Naive B cell (primary cell): Measurements from ENCODE around the gene ZNF296. TPM values are rescaled to one million over a fixed set of nuclear protein-coding genes. Genes with fewer than 3 reads are reported as not detected.

Experiments used
- ATAC-seq, 2 donors: fragments of 150-1000 bp; cut with Tn5 transposase; 2 replicates each; pipeline ENCODE4 v1.10.0; 2021; ENCODE audit warnings: low read depth in 2 of 2, mild to moderate bottlenecking in 2 of 2, moderate library complexity in 2 of 2
- DNase-seq: peaks from one replicate; pipeline ENCODE4 v3.0.0; 2022
- H3K27ac Mint-ChIP-seq, 6 donors: one replicate each; pipeline ENCODE4 v1.8.0; 2020 to 2022; ENCODE audit warnings: mild to moderate bottlenecking in 6 of 6, mixed read lengths in 6 of 6, moderate library complexity in 5 of 6, inconsistent platforms in 2 of 6
- H3K27me3 Mint-ChIP-seq, 3 donors: one replicate each; pipeline ENCODE4 v1.8.0; 2021 to 2022; ENCODE audit warnings: mixed read lengths in 3 of 3, mild to moderate bottlenecking in 1 of 3
- H3K36me3 Mint-ChIP-seq, 2 donors: one replicate each; pipeline ENCODE4 v1.8.0; 2020 to 2022; ENCODE audit warnings: mixed read lengths in 2 of 2, inconsistent platforms in 1 of 2, mild to moderate bottlenecking in 1 of 2
- H3K4me1 Mint-ChIP-seq, 3 donors: one replicate each; pipeline ENCODE4 v1.8.0; 2020 to 2022; ENCODE audit warnings: mixed read lengths in 3 of 3, inconsistent platforms in 1 of 3, mild to moderate bottlenecking in 1 of 3, moderate library complexity in 1 of 3
- H3K4me3 Mint-ChIP-seq, 8 donors: one replicate each; pipeline ENCODE4 v1.8.0; 2020 to 2022; ENCODE audit warnings: mild to moderate bottlenecking in 8 of 8, mixed read lengths in 8 of 8, moderate library complexity in 8 of 8, inconsistent platforms in 2 of 8
- H3K9me3 Mint-ChIP-seq, 7 donors: one replicate each; pipeline ENCODE4 v1.8.0; 2020 to 2022; ENCODE audit warnings: mixed read lengths in 7 of 7, mild to moderate bottlenecking in 5 of 7, inconsistent platforms in 2 of 7, moderate library complexity in 1 of 7
- polyA plus RNA-seq, 6 donors: library from polyadenylated mRNA; unstranded; fragments of 300-500 nt; fragmentation: Illumina TruSeq; gene quantifications; one replicate each; pipeline ENCODE4 v1.2.3, GENCODE V29; 2021; ENCODE audit warnings: low read depth in 6 of 6

Gene ZNF296
- polyA plus RNA-seq, 6 donors from 2014 or later = 7.2 to 35.9 (median 13.7) TPM

DNA sequence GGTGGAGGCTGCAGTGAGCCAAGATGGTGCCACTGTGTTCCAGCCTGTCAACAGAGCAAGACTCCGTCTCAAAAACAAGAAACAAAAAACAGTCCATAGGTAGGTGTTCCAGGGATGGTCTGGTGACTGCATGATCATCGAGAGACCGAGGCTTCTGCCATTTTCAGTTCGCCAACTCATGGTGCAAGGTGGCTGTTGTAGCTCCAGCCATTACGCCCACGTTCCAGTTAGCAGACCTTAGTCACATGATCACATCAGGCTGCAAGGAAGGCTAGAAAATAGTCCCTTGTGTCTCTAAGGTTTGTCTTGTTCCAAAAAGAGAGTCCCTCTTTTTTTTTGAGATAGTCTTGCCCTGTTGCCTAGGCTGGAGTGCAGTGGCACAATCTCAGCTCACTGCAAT, 40.5 kb downstream of the ZNF296 start:
- ATAC-seq (no peak), DNase-seq (no peak)
- no peaks in the 10 kb centered on the region for H3K27me3 Mint-ChIP-seq
- H3K4me3 Mint-ChIP-seq = peak overlapping the region in 2 of 8 donors; percentile 25 to 41
- H3K9me3 Mint-ChIP-seq = peaks cover 0 to 4% (median 0%) of the 10 kb centered on the region in 7 donors
- H3K4me1 Mint-ChIP-seq = peaks cover 21 to 24% (median 23%) of the 10 kb centered on the region in 3 donors
- peaks cover 12 to 27% of the 10 kb centered on the region in 2 donors for H3K36me3 Mint-ChIP-seq
- peak overlapping the region in 1 of 6 donors; percentile 16 for H3K27ac Mint-ChIP-seq

- Mint-ChIP-seq H3K4me1 (peaks cover 2 to 5% (median 4%) of the 10 kb centered on the region in 3 donors), H3K27me3 (no peaks in the 10 kb centered on the region), H3K27ac (no peak overlapping the region), H3K4me3 (peak overlapping the region in 1 of 8 donors; percentile 42), H3K36me3 (peaks cover 10 to 13% of the 10 kb centered on the region in 2 donors), H3K9me3 (peaks cover 0 to 4% (median 0%) of the 10 kb centered on the region in 7 donors)
- no peak for DNase-seq
- no peak for ATAC-seq
Observed at GRCh38 chr19:45032421-45032820, 43.9 kb downstream of the ZNF296 start.

DNA sequence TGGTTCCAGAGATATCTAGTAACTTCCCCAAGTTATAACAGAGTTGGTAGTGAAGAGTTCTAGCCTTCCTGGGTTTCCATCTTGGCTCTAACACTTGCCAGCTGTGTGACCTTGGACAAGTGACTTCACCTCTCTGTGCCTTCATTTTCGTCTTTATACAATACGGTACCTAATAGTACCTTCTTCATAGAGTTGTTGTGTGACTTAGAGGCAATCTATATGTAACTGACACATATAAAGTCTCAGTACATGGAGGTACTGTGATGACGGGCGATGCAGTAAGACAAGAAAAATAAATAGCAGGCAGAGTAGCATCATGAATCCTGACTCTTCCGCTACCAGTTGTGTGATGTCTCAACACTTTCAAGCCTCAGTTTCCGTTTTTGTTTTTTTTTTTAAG, 45.5 kb downstream of the ZNF296 start:
- Mint-ChIP-seq H3K4me3 (no peak overlapping the region), H3K27me3 (no peaks in the 10 kb centered on the region), H3K27ac (no peak overlapping the region), H3K4me1 (peaks cover 5 to 7% (median 6%) of the 10 kb centered on the region in 3 donors), H3K36me3 (peaks cover 10 to 13% of the 10 kb centered on the region in 2 donors), H3K9me3 (peaks cover 0 to 4% (median 0%) of the 10 kb centered on the region in 7 donors)
- ATAC-seq (no peak), DNase-seq (no peak)

GRCh38 chr19:45027371-45027770, 48.9 kb downstream of the ZNF296 start:
- Mint-ChIP-seq H3K27me3 (no peaks in the 10 kb centered on the region), H3K9me3 (no peaks in the 10 kb centered on the region), H3K27ac (peak overlapping the region in 3 of 6 donors; percentile 38 to 76 (median 50)), H3K36me3 (peaks cover 0 to 8% of the 10 kb centered on the region in 2 donors), H3K4me3 (peak overlapping the region in 1 of 8 donors; percentile 18), H3K4me1 (peaks cover 4 to 7% (median 5%) of the 10 kb centered on the region in 3 donors)
- ATAC-seq = no peak
- no peak for DNase-seq

DNA sequence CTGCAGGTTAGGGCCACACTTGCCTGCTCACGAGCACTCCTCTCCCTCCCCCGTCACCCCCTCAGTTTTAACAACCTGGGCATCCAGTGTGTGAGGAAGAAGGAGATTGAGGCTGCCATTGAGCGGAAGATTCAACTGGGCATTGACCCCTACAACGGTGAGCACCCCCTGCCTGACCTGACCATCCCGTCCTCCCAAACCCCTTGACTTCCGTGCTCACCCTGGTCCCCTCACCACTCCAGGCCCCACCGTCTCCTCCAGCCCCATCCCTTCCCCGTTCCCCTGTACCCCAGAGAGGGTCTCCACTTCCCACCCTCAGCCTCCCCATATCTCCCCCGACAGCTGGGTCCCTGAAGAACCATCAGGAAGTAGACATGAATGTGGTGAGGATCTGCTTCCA, 51.0 kb downstream of the ZNF296 start:
- no peaks in the 10 kb centered on the region for H3K9me3 Mint-ChIP-seq
- H3K36me3 Mint-ChIP-seq = no peaks in the 10 kb centered on the region
- H3K27me3 Mint-ChIP-seq = no peaks in the 10 kb centered on the region
- DNase-seq = no peak
- H3K4me1 Mint-ChIP-seq = peaks cover 4 to 7% (median 5%) of the 10 kb centered on the region in 3 donors
- H3K4me3 Mint-ChIP-seq = no peak overlapping the region
- peak overlapping the region in 2 of 6 donors; percentile 15 to 23 for H3K27ac Mint-ChIP-seq
- ATAC-seq = no peak

- Mint-ChIP-seq H3K36me3 (peaks cover 0 to 10% of the 10 kb centered on the region in 2 donors), H3K4me3 (peak overlapping the region in 3 of 8 donors; percentile 12 to 35 (median 18)), H3K27me3 (no peaks in the 10 kb centered on the region), H3K4me1 (peaks cover 5 to 10% (median 8%) of the 10 kb centered on the region in 3 donors), H3K9me3 (no peaks in the 10 kb centered on the region), H3K27ac (no peak overlapping the region)
- no peak for ATAC-seq
- DNase-seq = no peak
Observed at GRCh38 chr19:45023048-45023447, 53.2 kb downstream of the ZNF296 start.

DNA sequence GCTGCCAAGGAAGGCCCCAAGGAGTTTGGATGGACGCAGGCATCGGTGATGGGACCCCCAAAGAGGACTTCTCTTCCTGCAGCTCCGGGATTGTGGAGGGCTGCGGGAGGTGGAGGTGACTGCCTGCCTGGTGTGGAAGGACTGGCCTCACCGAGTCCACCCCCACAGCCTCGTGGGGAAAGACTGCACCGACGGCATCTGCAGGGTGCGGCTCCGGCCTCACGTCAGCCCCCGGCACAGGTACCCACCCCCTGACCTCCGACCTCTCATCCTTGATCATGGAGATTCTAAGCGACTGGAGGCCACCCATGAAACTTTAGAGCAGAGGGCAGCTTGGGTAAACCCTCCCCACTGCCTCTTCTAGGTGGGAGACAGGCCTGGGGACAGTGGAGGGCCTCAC, 54.3 kb downstream of the ZNF296 start:
- Mint-ChIP-seq H3K27ac (peak overlapping the region in 1 of 6 donors; percentile 21), H3K9me3 (no peaks in the 10 kb centered on the region), H3K4me3 (peak overlapping the region in 1 of 8 donors; percentile 53), H3K27me3 (no peaks in the 10 kb centered on the region), H3K4me1 (peaks cover 2 to 13% (median 4%) of the 10 kb centered on the region in 3 donors), H3K36me3 (peaks cover 0 to 10% of the 10 kb centered on the region in 2 donors)
- DNase-seq (no peak), ATAC-seq (peak in 1 of 2 donors; percentile 7)

Other genes starting within 250 kb of the ZNF296 start
- gene NECTIN2, start 230.2 kb downstream of the ZNF296 start, polyA plus RNA-seq = not detected
- 10 to 100 TPM; 21.3 to 36.2 (median 25.8) TPM for gene TOMM40, start 185.2 kb downstream of the ZNF296 start, polyA plus RNA-seq
- not detected for gene APOE, start 170.7 kb downstream of the ZNF296 start, polyA plus RNA-seq
- gene APOC1, start 161.9 kb downstream of the ZNF296 start, polyA plus RNA-seq = not detected
- not detected for gene APOC4, start 134.2 kb downstream of the ZNF296 start, polyA plus RNA-seq
- not detected for gene APOC2, start 130.4 kb downstream of the ZNF296 start, polyA plus RNA-seq
- 10 to 100 TPM; 17.5 to 27.2 (median 20.1) TPM for gene CLPTM1, start 121.1 kb downstream of the ZNF296 start, polyA plus RNA-seq
- 10 to 100 TPM; 29.8 to 72.6 (median 64.7) TPM for gene RELB, start 75.0 kb downstream of the ZNF296 start, polyA plus RNA-seq
- gene CLASRP, start 37.4 kb downstream of the ZNF296 start, polyA plus RNA-seq = 10 to 100 TPM in 2 of 6 donors, 1 to 10 TPM in 4; 6.5 to 30.2 (median 9.7) TPM
- gene GEMIN7, start 2.8 kb upstream of the ZNF296 start, polyA plus RNA-seq = 100 to 1,000 TPM in 4 of 6 donors, 10 to 100 TPM in 2; 86.8 to 138 (median 102) TPM
- gene PPP1R37, start 16.7 kb upstream of the ZNF296 start, polyA plus RNA-seq = 1 to 10 TPM in 1 of 6 donors, under 1 TPM in 4, not detected in 1; 0.20 to 1.4 (median 0.32) TPM
- not detected for gene NKPD1, start 84.5 kb upstream of the ZNF296 start, polyA plus RNA-seq
- 100 to 1,000 TPM; 114 to 248 (median 134) TPM for gene TRAPPC6A, start 101.8 kb upstream of the ZNF296 start, polyA plus RNA-seq
- 10 to 100 TPM in 5 of 6 donors, 1 to 10 TPM in 1; 9.1 to 24.5 (median 13.6) TPM for gene BLOC1S3, start 102.3 kb upstream of the ZNF296 start, polyA plus RNA-seq
- gene EXOC3L2, start 168.9 kb upstream of the ZNF296 start, polyA plus RNA-seq = not detected
- gene MARK4, start 174.8 kb upstream of the ZNF296 start, polyA plus RNA-seq = 1 to 10 TPM in 1 of 6 donors, under 1 TPM in 4, not detected in 1; 0.35 to 2.7 (median 0.82) TPM
- gene CKM, start 246.4 kb upstream of the ZNF296 start, polyA plus RNA-seq = not detected